Esophagus muscularis mucosa (tissue), 4 donors: Measurements from ENCODE around the gene RDX. TPM values are rescaled to one million over a fixed set of nuclear protein-coding genes. Genes with fewer than 3 reads are reported as not detected.

Experiments
- DNase-seq: peaks from one replicate; pipeline ENCODE4 v3.0.0-alpha.2; 2017; ENCODE audit errors: extremely low spot score
- H3K27ac ChIP-seq, 4 donors: fragments of 200-600 bp; sonication (generic); replicated peaks in 1 of 4; 1 replicate in 3 of 4; 2 replicates in 1 of 4; pipeline ENCODE4 v1.5.1; 2016 to 2019; ENCODE audit warnings: mild to moderate bottlenecking in 1 of 4
- H3K27me3 ChIP-seq, 4 donors: fragments of 200-600 bp; sonication (generic); one replicate each; pipeline versions ENCODE4 v1.5.1 to v1.6.0; 2016 to 2019
- H3K36me3 ChIP-seq, 4 donors: fragments of 200-600 bp; sonication (generic); one replicate each; pipeline ENCODE4 v1.5.1; 2016 to 2019
- H3K4me1 ChIP-seq, 4 donors: fragments of 200-600 bp; sonication (generic); one replicate each; pipeline ENCODE4 v1.5.1; 2016 to 2019
- H3K4me3 ChIP-seq, 4 donors: fragments of 200-600 bp; sonication (generic); 1 replicate in 2 of 4; 2 replicates in 2 of 4; pipeline ENCODE4 v1.5.1; 2016 to 2019; ENCODE audit warnings: mild to moderate bottlenecking in 4 of 4, moderate library complexity in 1 of 4
- H3K9me3 ChIP-seq, 4 donors: fragments of 200-600 bp; sonication (generic); 1 replicate in 3 of 4; 2 replicates in 1 of 4; pipeline ENCODE4 v1.5.1; 2016 to 2019
- EP300 ChIP-seq: sonication (generic); formaldehyde crosslinking; IDR thresholded peaks from one replicate; pipeline ENCODE4 v1.6.1; 2017; ENCODE audit warnings: antibody characterized with exemption
- POLR2A ChIP-seq: fragments of 450-650 bp; IDR thresholded peaks from one replicate; pipeline ENCODE4 v1.6.1; 2017; ENCODE audit warnings: antibody characterized with exemption, moderate library complexity, mild to moderate bottlenecking, low read depth
- POLR2AphosphoS5 ChIP-seq, 2 donors: sonication (generic); formaldehyde crosslinking; IDR thresholded peaks; one replicate each; pipeline ENCODE4 v1.6.1; 2017; ENCODE audit warnings: antibody characterized with exemption in 2 of 2
- WGBS: methylation state at CpG from one replicate; pipeline ENCODE4 v1.1.5; 2018; 5-methylcytosine and 5-hydroxymethylcytosine counted together
- intact Hi-C: fragments of 100-400 bp; cut with DNase I; formaldehyde crosslinking; loops from one replicate; pipeline ENCODE4 v1.15.1; 2023
- total RNA-seq, 4 donors: library from RNA; depleted of rRNA; stranded (reverse); fragments of >200 nt; gene quantifications; one replicate each; pipeline versions ENCODE4 v1.1.0 to v1.2.1, GENCODE V29; 2016
- TF ChIP-seq, protein P1 (sequence below), 3 experiments: fragments of 200-600 bp in 2 of 3; fragments of 450-650 bp in 1 of 3; sonication (generic) in 2 of 3; IDR thresholded peaks; one replicate each; pipeline ENCODE4 v1.5.1; 2017 to 2019; ENCODE audit warnings: antibody characterized with exemption in 3 of 3, mild to moderate bottlenecking in 2 of 3, moderate library complexity in 1 of 3

The RDX gene
- total RNA-seq, 4 donors from 2014 or later = 86.6 to 105 (median 90.4) TPM

DNA sequence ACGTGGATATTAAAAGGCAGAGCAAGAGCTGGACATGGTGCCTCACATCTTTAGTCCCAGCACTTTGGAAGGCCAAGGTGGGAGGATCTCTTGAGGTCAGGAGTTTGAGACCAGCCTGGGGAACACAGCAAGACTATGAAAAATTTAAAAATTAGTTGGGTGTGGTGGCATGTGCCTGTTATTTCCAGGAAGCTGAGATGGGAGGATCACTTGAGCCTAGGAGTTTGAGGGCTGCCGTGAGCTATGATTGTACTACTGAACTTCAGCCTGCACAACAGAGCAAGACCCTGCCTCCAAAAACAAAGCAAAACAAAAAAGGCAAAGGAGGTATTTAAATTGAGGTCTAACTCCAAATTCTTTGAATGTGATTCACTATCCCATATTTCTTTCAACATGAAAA is 23.5 kb downstream of the RDX start:
- TF ChIP-seq, protein P1, sequence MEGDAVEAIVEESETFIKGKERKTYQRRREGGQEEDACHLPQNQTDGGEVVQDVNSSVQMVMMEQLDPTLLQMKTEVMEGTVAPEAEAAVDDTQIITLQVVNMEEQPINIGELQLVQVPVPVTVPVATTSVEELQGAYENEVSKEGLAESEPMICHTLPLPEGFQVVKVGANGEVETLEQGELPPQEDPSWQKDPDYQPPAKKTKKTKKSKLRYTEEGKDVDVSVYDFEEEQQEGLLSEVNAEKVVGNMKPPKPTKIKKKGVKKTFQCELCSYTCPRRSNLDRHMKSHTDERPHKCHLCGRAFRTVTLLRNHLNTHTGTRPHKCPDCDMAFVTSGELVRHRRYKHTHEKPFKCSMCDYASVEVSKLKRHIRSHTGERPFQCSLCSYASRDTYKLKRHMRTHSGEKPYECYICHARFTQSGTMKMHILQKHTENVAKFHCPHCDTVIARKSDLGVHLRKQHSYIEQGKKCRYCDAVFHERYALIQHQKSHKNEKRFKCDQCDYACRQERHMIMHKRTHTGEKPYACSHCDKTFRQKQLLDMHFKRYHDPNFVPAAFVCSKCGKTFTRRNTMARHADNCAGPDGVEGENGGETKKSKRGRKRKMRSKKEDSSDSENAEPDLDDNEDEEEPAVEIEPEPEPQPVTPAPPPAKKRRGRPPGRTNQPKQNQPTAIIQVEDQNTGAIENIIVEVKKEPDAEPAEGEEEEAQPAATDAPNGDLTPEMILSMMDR (IDR thresholded peaks at IDR 0.05) = no peak
- no peak for TF ChIP-seq POLR2A
- no peak for TF ChIP-seq POLR2AphosphoS5 (IDR thresholded peaks at IDR 0.05)
- no peak for TF ChIP-seq EP300
- Histone ChIP-seq H3K4me3 (no peak overlapping the region), H3K27ac (no peak overlapping the region), H3K27me3 (no peaks in the 10 kb centered on the region), H3K9me3 (no peaks in the 10 kb centered on the region), H3K36me3 (peaks cover 0 to 37% (median 21%) of the 10 kb centered on the region in 4 donors), H3K4me1 (peaks cover 0 to 5% (median 3%) of the 10 kb centered on the region in 4 donors)
- intact Hi-C loops = no loop called here
- 90% methylated on average over 2 of the region's 2 CpGs for WGBS
- no peak for DNase-seq

DNA sequence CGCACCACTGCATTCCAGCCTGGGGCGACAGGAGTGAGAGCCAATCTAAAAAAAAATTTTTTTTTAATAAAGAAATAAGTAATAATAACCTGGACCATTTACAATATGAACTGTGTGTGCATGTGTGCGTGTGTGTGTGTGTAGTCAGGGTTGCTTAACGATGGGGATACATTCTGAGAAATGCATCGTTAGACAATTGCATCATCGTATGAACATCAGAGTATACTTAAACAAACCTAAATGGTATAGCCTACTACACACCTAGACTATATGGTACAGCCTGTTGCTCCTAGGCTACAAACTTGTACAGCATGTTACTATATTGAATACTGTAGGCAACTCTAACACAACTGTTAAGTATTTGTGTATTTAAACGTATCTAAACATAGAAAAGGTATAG is 26.4 kb downstream of the RDX start:
- H3K36me3 ChIP-seq = peaks cover 0 to 32% (median 21%) of the 10 kb centered on the region in 4 donors
- DNase-seq = no peak
- H3K27me3 ChIP-seq = no peaks in the 10 kb centered on the region
- WGBS = 93% methylated on average over 7 of the region's 7 CpGs
- H3K27ac ChIP-seq = no peak overlapping the region
- intact Hi-C loops = no loop called here
- TF ChIP-seq POLR2AphosphoS5 (IDR thresholded peaks at IDR 0.05) (no peak), POLR2A (no peak), EP300 (no peak)
- TF ChIP-seq, protein P1 (IDR thresholded peaks at IDR 0.05) = no peak
- H3K9me3 ChIP-seq = no peaks in the 10 kb centered on the region
- H3K4me3 ChIP-seq = no peak overlapping the region
- peaks cover 0 to 5% (median 3%) of the 10 kb centered on the region in 4 donors for H3K4me1 ChIP-seq

DNA sequence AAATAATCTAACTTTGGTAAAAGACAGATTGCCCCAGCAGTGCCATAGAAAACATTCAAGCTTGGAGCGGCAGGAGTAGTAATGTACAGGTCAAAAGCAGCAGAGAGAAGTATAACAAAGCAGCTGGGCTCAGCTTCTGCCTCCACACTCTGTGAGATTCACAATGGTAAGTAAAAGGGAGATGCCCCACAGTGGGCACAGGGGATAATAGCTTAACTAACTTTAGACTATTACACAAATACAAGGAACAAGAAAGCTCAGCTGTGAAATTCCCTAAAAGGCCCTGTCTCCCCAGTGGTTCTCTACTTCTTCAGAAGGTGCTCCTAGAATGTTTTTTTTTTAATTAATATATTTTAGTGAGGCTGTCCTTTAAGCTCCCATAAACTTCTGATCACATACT is 28.0 kb downstream of the RDX start:
- Histone ChIP-seq H3K36me3 (peaks cover 0 to 39% (median 28%) of the 10 kb centered on the region in 4 donors), H3K9me3 (no peaks in the 10 kb centered on the region), H3K27me3 (no peaks in the 10 kb centered on the region), H3K4me1 (peaks cover 0 to 5% (median 3%) of the 10 kb centered on the region in 4 donors), H3K4me3 (no peak overlapping the region), H3K27ac (no peak overlapping the region)
- WGBS = 89% methylated on average over 1 of the region's 1 CpG
- intact Hi-C loops = no loop called here
- DNase-seq = no peak
- TF ChIP-seq, protein P1 (IDR thresholded peaks at IDR 0.05) = no peak
- TF ChIP-seq EP300 (no peak), POLR2AphosphoS5 (IDR thresholded peaks at IDR 0.05) (no peak), POLR2A (no peak)

DNA sequence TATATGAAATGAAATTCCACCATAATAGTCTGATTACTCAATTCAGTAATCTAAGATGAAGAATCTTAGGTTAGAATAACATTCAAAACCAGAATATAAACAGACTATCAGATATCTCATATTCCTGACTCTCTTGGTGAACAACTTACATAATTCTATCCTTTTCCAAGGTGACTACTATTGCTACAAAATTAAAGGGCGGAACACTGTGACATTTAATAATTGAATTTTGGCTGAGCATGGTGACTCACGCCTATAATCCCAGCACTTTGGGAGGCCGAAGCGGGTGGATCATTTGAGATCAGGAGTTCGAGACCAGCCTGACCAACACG is 34.4 kb downstream of the RDX start:
- intact Hi-C loops = no loop called here
- no peak for TF ChIP-seq POLR2A
- TF ChIP-seq, protein P1 (IDR thresholded peaks at IDR 0.05) = no peak
- TF ChIP-seq POLR2AphosphoS5 (IDR thresholded peaks at IDR 0.05) = no peak
- no peak for TF ChIP-seq EP300
- H3K9me3 ChIP-seq = no peaks in the 10 kb centered on the region
- 85% methylated on average over 6 of the region's 6 CpGs for whole genome bisulfite sequencing
- H3K27me3 ChIP-seq = no peaks in the 10 kb centered on the region
- no peak for DNase-seq
- H3K4me1 ChIP-seq = peaks cover 0 to 4% (median 2%) of the 10 kb centered on the region in 4 donors
- H3K4me3 ChIP-seq = no peak overlapping the region
- H3K36me3 ChIP-seq = peaks cover 0 to 55% (median 32%) of the 10 kb centered on the region in 4 donors
- no peak overlapping the region for H3K27ac ChIP-seq
